NCI-H1436 treated with DMSO at 0.1 percent for 48 hours (cell line): ENCODE results near the gene PLEKHG5.

ENCODE experiments used
- DNase-seq: peaks from one replicate; lab custom pipeline; 2025; lab: John Stamatoyannopoulos, UW

PLEKHG5 gene, protein sequence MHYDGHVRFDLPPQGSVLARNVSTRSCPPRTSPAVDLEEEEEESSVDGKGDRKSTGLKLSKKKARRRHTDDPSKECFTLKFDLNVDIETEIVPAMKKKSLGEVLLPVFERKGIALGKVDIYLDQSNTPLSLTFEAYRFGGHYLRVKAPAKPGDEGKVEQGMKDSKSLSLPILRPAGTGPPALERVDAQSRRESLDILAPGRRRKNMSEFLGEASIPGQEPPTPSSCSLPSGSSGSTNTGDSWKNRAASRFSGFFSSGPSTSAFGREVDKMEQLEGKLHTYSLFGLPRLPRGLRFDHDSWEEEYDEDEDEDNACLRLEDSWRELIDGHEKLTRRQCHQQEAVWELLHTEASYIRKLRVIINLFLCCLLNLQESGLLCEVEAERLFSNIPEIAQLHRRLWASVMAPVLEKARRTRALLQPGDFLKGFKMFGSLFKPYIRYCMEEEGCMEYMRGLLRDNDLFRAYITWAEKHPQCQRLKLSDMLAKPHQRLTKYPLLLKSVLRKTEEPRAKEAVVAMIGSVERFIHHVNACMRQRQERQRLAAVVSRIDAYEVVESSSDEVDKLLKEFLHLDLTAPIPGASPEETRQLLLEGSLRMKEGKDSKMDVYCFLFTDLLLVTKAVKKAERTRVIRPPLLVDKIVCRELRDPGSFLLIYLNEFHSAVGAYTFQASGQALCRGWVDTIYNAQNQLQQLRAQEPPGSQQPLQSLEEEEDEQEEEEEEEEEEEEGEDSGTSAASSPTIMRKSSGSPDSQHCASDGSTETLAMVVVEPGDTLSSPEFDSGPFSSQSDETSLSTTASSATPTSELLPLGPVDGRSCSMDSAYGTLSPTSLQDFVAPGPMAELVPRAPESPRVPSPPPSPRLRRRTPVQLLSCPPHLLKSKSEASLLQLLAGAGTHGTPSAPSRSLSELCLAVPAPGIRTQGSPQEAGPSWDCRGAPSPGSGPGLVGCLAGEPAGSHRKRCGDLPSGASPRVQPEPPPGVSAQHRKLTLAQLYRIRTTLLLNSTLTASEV

DNA sequence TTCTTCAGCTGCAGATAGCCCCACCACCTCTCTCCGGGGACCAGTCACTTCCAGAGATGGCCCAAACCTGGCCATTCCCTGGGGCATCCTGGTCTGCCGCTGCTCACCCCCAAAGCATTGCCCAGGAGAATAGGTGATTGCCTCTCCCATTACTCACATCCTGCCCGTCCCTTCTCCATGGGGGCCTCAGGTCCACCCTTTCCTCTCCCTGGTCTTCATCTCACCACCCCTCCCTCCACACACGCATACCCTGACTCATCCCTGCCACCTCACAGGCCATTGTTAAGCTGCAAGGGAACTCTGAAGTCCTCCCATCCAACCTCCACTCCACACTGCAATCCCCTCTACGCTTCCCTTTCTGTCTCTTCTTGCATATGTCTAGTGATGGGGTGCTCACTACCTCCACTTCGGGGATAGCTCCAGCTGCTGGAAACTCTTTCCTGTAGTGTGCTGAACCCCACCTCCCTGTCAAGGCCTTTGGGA is at the start of gene PLEKHG5:
PLEKHG5 (minus strand) TSS at position 188 of the 483 bp plus-strand sequence. CDS start 14,096 bp downstream, outside the sequence.
- no peak for DNase-seq

DNA sequence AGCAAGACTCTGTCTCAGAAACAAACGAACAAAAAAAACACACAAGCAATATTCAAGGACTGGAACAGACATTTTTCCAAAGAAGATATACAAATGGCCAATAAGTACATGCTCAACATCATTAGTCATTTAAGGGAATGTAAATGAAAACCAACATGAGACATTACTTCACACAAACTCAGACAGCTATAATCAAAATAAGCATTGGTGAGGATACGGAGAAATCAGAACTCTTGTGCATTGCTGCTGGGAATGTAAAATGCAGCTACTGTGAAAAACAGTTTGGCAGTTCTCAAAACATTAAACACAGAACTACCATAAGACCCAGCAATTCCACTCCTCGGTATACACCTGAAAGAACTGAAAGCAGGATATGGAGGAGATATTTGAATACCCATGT is 47.5 kb upstream of the PLEKHG5 start:
- DNase-seq: no peak

DNA sequence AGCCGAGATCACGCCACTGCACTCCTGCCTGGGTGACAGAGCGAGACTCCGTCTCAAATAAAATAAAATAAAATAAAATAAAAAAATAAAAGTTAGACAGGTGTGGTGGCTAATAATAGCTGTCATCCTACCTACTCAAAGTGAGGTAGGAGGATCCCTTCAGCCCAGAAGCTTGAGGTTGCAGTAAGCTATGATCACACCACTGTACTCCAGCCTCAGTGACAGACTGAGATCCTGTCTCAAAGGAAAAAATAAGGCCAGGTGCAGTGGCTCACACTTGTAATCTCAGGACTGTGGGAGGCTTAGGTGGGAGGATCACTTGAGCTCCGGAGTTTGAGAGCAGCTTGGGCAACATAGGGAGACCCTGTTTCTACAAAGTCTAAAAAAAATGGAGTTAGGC is 44.8 kb upstream of the PLEKHG5 start:
- DNase-seq: no peak

DNA sequence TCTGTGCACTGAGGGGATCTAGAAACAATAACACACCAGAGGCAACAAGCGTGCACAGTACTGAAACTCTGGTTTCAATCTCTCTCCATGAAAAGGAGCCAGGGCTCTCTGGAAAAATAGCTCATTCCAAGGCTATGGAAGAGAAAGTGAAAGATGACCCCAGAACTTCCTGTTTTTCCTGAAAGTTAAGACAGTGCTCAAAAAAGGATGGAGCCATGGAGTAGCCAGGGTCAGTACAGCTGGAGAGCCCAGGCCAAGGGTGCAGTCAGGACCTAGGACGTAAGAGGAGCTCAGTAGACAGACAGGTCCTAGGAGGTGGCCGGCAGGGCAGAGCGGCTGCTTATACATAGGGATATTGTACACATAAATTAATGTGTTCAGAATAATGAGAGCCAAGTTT is 43.7 kb upstream of the PLEKHG5 start:
- DNase-seq: no peak

DNA sequence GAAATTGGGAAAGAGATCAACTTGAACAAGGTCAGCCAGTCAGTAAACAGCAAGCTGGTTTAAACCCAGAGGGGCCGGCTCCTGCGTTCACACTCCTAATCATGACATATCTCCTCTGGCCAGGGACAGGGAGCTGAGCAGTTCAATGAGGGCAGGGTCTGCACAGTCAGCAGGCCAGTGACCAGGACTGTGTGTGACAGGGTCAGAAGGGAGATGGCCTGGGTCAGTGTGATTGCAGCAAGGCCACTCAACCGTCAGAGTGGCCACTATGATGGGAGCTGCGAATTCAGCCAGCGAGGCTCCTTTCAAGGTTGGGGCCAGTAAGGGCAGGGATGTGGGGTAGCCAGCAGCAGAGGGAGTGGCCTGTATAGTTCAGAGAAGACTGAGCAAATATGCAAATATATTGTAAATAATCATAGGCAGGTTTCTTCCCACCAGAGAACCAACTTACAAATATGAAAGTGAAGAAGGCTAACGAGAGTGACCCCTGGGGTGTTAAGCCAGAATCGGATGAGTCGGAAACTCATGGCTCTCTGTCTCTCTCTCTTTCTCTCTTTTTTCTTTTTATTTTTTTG is 42.9 kb upstream of the PLEKHG5 start:
- DNase-seq: no peak

GRCh38 chr1:6531996-6532395 is 40.5 kb upstream of the PLEKHG5 start:
- DNase-seq: no peak

- no peak for DNase-seq
Measured at GRCh38 chr1:6530504-6531160, 39.2 kb upstream of the PLEKHG5 start.

DNA sequence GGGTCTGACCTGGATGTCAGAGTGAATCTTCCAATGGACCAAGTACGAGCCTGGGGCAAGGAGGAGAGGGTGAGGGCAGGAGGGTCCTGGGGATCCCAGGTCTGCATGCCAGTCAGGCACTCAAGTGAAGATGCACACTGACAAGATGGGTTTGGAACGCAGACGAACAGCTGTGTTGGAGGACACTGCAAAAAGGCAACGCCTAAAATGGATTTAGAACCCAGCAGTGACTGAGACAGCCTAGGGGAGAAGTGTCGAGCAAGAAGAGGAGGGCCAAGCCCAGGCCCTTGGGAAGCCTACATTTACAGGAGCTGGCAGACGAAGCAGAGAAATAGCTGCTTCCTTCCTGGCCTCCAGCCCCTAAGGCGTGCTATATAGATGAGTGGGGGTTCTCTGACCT is 37.0 kb upstream of the PLEKHG5 start:
- no peak for DNase-seq

- DNase-seq: no peak
Measured at GRCh38 chr1:6526316-6526715, 34.8 kb upstream of the PLEKHG5 start.

DNA sequence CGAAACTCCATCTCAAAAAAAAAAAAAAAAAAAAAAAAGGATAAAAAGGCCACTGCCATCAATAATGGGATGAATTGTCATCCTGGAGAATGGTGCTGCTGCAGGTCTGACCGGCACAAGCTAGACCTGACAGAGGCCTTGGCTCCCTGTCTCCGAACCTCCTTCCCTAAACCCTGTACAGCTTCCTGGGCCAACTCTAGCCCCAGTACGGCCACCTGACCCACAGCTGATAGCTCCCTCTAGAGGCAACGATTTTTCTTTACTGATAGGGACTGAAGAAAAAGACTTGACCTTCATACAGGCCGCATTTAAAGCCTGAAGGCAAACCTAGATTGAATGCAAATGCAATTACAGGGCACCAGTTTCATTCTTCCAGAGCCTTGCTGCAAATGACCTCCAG is 32.1 kb upstream of the PLEKHG5 start:
- no peak for DNase-seq

DNA sequence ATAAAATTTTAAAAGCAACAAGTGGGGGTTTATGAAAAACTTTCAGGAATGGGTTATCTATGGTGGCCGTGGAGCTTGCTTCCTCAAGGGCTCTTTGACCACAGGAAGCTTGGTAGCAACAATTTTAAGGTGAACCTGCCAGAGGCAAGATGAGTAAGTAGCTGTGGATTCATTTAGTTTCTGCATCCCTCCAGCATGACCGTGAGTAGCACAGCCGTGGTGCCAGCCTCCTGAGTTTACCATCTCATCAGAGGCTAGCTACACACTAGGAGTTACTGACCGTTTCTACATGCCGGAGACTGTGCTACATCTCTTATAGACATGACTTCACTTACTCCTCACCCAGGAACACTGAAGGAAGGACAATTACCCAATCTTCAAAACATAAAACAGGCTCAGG is 30.1 kb upstream of the PLEKHG5 start:
- DNase-seq: no peak

GRCh38 chr1:6519935-6520671 is 28.6 kb upstream of the PLEKHG5 start:
- no peak for DNase-seq

DNA sequence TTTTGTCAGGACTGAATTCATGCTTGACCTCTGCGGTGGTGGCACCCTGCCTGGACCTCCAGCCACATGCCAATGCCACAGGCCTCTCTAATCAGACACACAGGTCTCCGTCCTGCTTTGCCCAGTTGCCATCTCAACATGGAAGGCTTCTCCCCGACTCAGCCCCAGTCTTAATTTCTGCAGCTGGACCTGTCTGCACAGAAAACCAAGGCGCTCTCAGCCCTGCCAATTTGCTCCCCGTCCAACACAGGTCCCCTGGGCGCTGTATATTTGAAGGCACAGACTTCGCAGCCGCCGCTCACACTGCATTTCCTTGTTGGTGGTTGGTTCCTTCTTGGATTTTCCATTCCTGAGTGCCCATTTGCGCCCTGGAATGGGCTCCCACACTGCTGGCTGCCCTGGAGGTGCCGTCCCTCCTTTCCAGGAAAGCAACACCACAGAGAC is 28.0 kb upstream of the PLEKHG5 start:
- DNase-seq: no peak

- no peak for DNase-seq
Measured at GRCh38 chr1:6517435-6517851, 26.0 kb upstream of the PLEKHG5 start.

GRCh38 chr1:6515771-6516170 is 24.3 kb upstream of the PLEKHG5 start:
- DNase-seq: no peak

- no peak for DNase-seq
Measured at GRCh38 chr1:6513320-6513801, 21.9 kb upstream of the PLEKHG5 start.

DNA sequence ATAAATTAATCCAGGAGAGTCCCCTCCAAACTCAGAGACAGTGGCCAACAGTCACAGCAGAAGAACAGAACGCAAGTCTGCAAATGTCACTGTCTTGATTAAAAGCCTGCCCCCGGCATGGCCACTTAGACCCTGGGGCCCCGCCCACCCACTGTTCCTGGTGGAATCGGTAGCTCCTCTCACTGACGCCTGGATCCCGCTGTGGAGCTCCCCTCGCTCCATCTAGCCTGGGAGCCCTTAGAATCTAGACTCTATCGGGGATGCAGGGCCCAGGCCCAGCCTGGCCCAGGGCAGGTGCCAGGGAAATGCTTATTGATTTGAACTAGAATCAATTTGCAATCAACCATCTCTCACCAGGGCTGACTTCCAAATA is 21.4 kb upstream of the PLEKHG5 start:
- no peak for DNase-seq

- no peak for DNase-seq
Measured at GRCh38 chr1:6512245-6512907, 20.9 kb upstream of the PLEKHG5 start.

DNA sequence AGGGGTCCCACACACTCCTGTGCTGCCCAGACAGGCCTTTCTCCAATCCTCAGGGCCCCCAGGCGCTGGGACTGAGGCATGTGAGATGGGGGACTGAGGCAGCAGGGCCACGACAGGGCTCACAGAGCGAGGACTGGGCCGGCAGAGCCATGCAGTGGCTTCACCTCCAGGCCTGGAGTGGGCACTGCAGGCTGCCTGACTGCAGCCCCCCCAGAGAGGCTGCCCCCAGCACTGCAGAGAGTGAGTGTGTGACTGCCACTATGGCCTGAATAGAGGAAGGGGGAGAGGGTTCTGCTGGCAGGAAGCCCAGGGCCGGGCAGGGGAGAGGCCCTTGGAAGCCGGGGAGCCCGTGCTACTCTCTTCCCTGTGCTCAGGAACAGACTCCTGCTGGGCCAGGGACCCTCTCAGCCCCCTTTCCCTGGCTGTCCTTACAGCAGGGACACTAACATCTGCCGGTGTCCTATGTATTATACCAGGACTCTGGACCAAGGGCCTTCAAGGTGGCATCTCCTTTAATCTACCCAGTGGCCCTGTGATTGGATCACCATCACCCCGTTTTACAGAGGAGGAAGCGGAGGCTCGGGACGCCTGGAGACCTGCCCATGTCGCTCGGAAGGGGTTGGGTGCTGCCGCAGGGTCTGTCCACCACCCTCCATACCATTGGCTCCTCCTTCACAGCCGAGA is 20.2 kb upstream of the PLEKHG5 start:
- DNase-seq: no peak

- no peak for DNase-seq
Measured at GRCh38 chr1:6511056-6511455, 19.6 kb upstream of the PLEKHG5 start.
